Neuronal stem cell (in vitro differentiated cells): Measurements from ENCODE around the gene SURF4.

Source experiments
- DNase-seq: peaks from one replicate; pipeline ENCODE4 v3.0.0-alpha.2; 2013; ENCODE audit warnings: low spot score
- H2AFZ ChIP-seq: one replicate; pipeline ENCODE4 v1.6.1; 2013; ENCODE audit warnings: mild to moderate bottlenecking, low read length, inconsistent platforms
- H2AK5ac ChIP-seq: 2 replicates; pipeline ENCODE4 v1.6.1; 2013; ENCODE audit warnings: low read depth, mild to moderate bottlenecking, inconsistent platforms, low read length, moderate library complexity, mixed read lengths
- H2BK120ac ChIP-seq: 2 replicates; pipeline ENCODE4 v1.6.1; 2013; ENCODE audit warnings: low read depth, mild to moderate bottlenecking, inconsistent platforms, low read length, moderate library complexity, mixed read lengths
- H2BK12ac ChIP-seq: one replicate; pipeline ENCODE4 v1.6.1; 2013; ENCODE audit warnings: low read length, inconsistent platforms
- H2BK15ac ChIP-seq: 2 replicates; pipeline ENCODE4 v1.6.1; 2013; ENCODE audit warnings: mild to moderate bottlenecking, low read length, inconsistent platforms, mixed read lengths
- H2BK5ac ChIP-seq: one replicate; pipeline ENCODE4 v1.6.1; 2013; ENCODE audit warnings: inconsistent platforms, mild to moderate bottlenecking, low read length, moderate library complexity
- H3K14ac ChIP-seq: one replicate; pipeline ENCODE4 v1.6.1; 2013; ENCODE audit warnings: low read length, inconsistent platforms
- H3K18ac ChIP-seq: 2 replicates; pipeline ENCODE4 v1.6.1; 2013; ENCODE audit warnings: low read length, inconsistent platforms
- H3K23ac ChIP-seq: 2 replicates; pipeline ENCODE4 v1.6.1; 2013; ENCODE audit warnings: low read depth, mild to moderate bottlenecking, mixed read lengths, low read length, inconsistent platforms; ENCODE audit not compliant: poor library complexity
- H3K27ac ChIP-seq: replicated peaks from 3 replicates; pipeline ENCODE4 v1.5.1; 2013; ENCODE audit warnings: low read length, inconsistent platforms
- H3K27me3 ChIP-seq, 3 experiments: 2 replicates each; pipeline ENCODE4 v1.6.1; 2013; ENCODE audit warnings: low read length in 3 of 3, mild to moderate bottlenecking in 2 of 3, inconsistent platforms in 1 of 3, low read depth in 1 of 3, mixed read lengths in 1 of 3, moderate library complexity in 1 of 3; ENCODE audit not compliant: control insufficient read depth in 3 of 3, insufficient read depth in 3 of 3
- H3K36me3 ChIP-seq, 2 donors: replicated peaks in 1 of 2; 2 replicates each; pipeline ENCODE4 v1.6.1; 2013; ENCODE audit warnings: low read length in 2 of 2; ENCODE audit not compliant: control insufficient read depth in 2 of 2, insufficient read depth in 2 of 2
- H3K4ac ChIP-seq: 2 replicates; pipeline ENCODE4 v1.6.1; 2013; ENCODE audit warnings: inconsistent platforms, mild to moderate bottlenecking, low read length, moderate library complexity
- H3K4me1 ChIP-seq, 2 donors: 1 replicate in 1 of 2; 2 replicates in 1 of 2; pipeline ENCODE4 v1.6.1; 2013; ENCODE audit warnings: low read length in 2 of 2, low read depth in 1 of 2; ENCODE audit not compliant: control insufficient read depth in 2 of 2, insufficient read depth in 1 of 2
- H3K4me2 ChIP-seq: one replicate; pipeline ENCODE4 v1.6.1; 2013; ENCODE audit warnings: mild to moderate bottlenecking, low read length, inconsistent platforms; ENCODE audit not compliant: insufficient read depth, poor library complexity, severe bottlenecking
- H3K4me3 ChIP-seq, 2 donors: 2 replicates each; pipeline ENCODE4 v1.5.1; 2013; ENCODE audit warnings: low read length in 2 of 2, mild to moderate bottlenecking in 2 of 2, inconsistent platforms in 1 of 2, moderate library complexity in 1 of 2
- H3K79me1 ChIP-seq: one replicate; pipeline ENCODE4 v1.6.1; 2013; ENCODE audit warnings: low read depth, mild to moderate bottlenecking, inconsistent platforms, low read length, moderate library complexity
- H3K9ac ChIP-seq: one replicate; pipeline ENCODE4 v1.6.1; 2013; ENCODE audit warnings: mild to moderate bottlenecking, low read depth, low read length, inconsistent platforms; ENCODE audit not compliant: poor library complexity
- H3K9me3 ChIP-seq, 2 donors: replicated peaks in 1 of 2; 2 replicates each; pipeline versions ENCODE3 to v1.6.1; 2013; ENCODE audit warnings: low read length in 2 of 2, mild to moderate bottlenecking in 2 of 2, inconsistent platforms in 1 of 2, low read depth in 1 of 2, mixed read lengths in 1 of 2, moderate library complexity in 1 of 2; ENCODE audit not compliant: control insufficient read depth in 2 of 2, insufficient read depth in 1 of 2
- H4K8ac ChIP-seq: one replicate; pipeline ENCODE4 v1.6.1; 2013; ENCODE audit warnings: low read depth, mild to moderate bottlenecking, inconsistent platforms, low read length, moderate library complexity
- H4K91ac ChIP-seq: one replicate; pipeline ENCODE4 v1.6.1; 2013; ENCODE audit warnings: low read length, low read depth, mild to moderate bottlenecking, inconsistent platforms; ENCODE audit not compliant: poor library complexity
- WGBS, 2 donors: extraction: QIAGEN DNeasy Blood & Tissue Kit; methylation state at CpG; one replicate each; pipeline ENCODE4 v1.1.7; 2013; ENCODE audit warnings: missing lambda C conversion rate in 2 of 2, mixed read lengths in 1 of 2; ENCODE audit not compliant: insufficient read length in 2 of 2, insufficient replicate concordance in 1 of 2; ENCODE audit errors: extremely low coverage in 2 of 2; 5-methylcytosine and 5-hydroxymethylcytosine counted together

The SURF4 gene

DNA sequence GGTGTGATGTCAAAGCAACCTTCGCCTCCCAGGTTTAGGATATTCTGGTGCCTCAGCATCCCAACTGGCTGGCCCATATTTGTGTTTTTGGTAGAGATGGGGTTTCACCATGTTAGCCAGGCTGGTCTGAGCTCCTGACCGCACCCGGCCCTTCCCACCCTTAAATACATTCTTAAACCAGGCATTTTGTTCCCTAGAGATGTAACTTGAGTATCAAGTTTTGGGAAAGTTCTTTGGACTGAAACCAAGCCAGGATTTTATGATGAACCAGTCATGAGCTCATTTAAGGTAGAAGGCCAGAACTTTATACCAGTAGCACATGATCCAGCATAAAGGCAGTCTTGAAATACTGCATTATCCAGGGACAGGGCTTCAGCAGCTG lies 24.3 kb downstream of the SURF4 start:
- Histone ChIP-seq H3K9me3 (peaks cover 0 to 5% of the 10 kb centered on the region in 2 donors), H3K4ac (no peak overlapping the region), H3K36me3 (peaks cover 42 to 60% of the 10 kb centered on the region in 2 donors), H4K8ac (no peak overlapping the region), H2BK120ac (no peak overlapping the region), H2BK5ac (no peak overlapping the region), H3K4me2 (no peak overlapping the region), H3K9ac (no peak overlapping the region), H3K4me1 (peaks cover 4 to 17% of the 10 kb centered on the region in 2 donors), H3K14ac (no peak overlapping the region), H3K27ac (no peak overlapping the region), H3K4me3 (no peak overlapping the region), H3K18ac (no peak overlapping the region), H2AK5ac (no peak overlapping the region), H3K79me1 (peaks cover 13% of the 10 kb centered on the region), H4K91ac (no peak overlapping the region), H3K23ac (peak overlapping the region; percentile 4), H3K27me3 (no peaks in the 10 kb centered on the region), H2AFZ (no peak overlapping the region), H2BK12ac (no peak overlapping the region), H2BK15ac (no peak overlapping the region)
- no CpG with 5 or more reads among the region's 3 CpGs for WGBS, 2 donors
- no peak for DNase-seq

GRCh38 chr9:133349965-133350616 lies 25.8 kb downstream of the SURF4 start:
- no CpG with 5 or more reads among the region's 15 CpGs for WGBS, 2 donors
- no peak for DNase-seq
- H3K4ac ChIP-seq, result no peak overlapping the region
- no peak overlapping the region for H2BK120ac ChIP-seq
- peaks cover 7 to 15% of the 10 kb centered on the region in 2 donors for H3K4me1 ChIP-seq
- H3K9ac ChIP-seq, result no peak overlapping the region
- no peak overlapping the region for H2BK15ac ChIP-seq
- H3K36me3 ChIP-seq, result peaks cover 54 to 74% of the 10 kb centered on the region in 2 donors
- H3K27ac ChIP-seq, result no peak overlapping the region
- no peak overlapping the region for H2AK5ac ChIP-seq
- no peaks in the 10 kb centered on the region for H3K27me3 ChIP-seq
- no peak overlapping the region for H4K8ac ChIP-seq
- H2BK12ac ChIP-seq, result no peak overlapping the region
- no peak overlapping the region for H3K23ac ChIP-seq
- no peak overlapping the region for H3K14ac ChIP-seq
- H4K91ac ChIP-seq, result no peak overlapping the region
- no peak overlapping the region for H2AFZ ChIP-seq
- peaks cover 0 to 5% of the 10 kb centered on the region in 2 donors for H3K9me3 ChIP-seq
- peak overlapping the region in 1 of 2 donors; percentile 100 for H3K4me3 ChIP-seq
- H3K79me1 ChIP-seq, result peaks cover 24% of the 10 kb centered on the region
- H3K18ac ChIP-seq, result no peak overlapping the region
- H2BK5ac ChIP-seq, result no peak overlapping the region
- no peak overlapping the region for H3K4me2 ChIP-seq

- Histone ChIP-seq H2BK15ac (peak overlapping the region; percentile 3), H2BK12ac (no peak overlapping the region), H3K23ac (peak overlapping the region; percentile 99), H3K4me3 (peak overlapping the region; percentile 89 to 100), H2AFZ (no peak overlapping the region), H2AK5ac (peak overlapping the region; percentile 99), H3K4me1 (peaks cover 7 to 15% of the 10 kb centered on the region in 2 donors), H3K79me1 (peaks cover 25% of the 10 kb centered on the region), H3K18ac (peak overlapping the region; percentile 100), H2BK120ac (peak overlapping the region; percentile 82), H2BK5ac (peak overlapping the region; percentile 97), H3K9ac (peak overlapping the region; percentile 99), H3K27me3 (no peaks in the 10 kb centered on the region), H3K9me3 (peaks cover 0 to 5% of the 10 kb centered on the region in 2 donors), H3K4ac (peak overlapping the region; percentile 99), H4K91ac (peak overlapping the region; percentile 97), H3K36me3 (peaks cover 62 to 81% of the 10 kb centered on the region in 2 donors), H3K4me2 (peak overlapping the region; percentile 64), H3K27ac (peak overlapping the region; percentile 90), H4K8ac (peak overlapping the region; percentile 77), H3K14ac (peak overlapping the region; percentile 95)
- no CpG with 5 or more reads among the region's 25 CpGs for WGBS, 2 donors
- DNase-seq, result no peak
Observed at GRCh38 chr9:133348718-133349573, 26.9 kb downstream of the SURF4 start.
